K562 treated with DMSO at 1 percent for 4 hours (cell line): Measurements from ENCODE around the gene PLEKHA1. TPM values are rescaled to one million over a fixed set of nuclear protein-coding genes. Genes with fewer than 3 reads are reported as not detected.

Experiments
- total RNA-seq: library from RNA; unstranded; fragments of 300-600 nt; gene quantifications from 2 replicates; pipeline ENCODE4 v1.2.3, GENCODE V29; 2022; ENCODE audit not compliant: insufficient read depth

The PLEKHA1 gene
- 0.53 and 1.6 TPM in 2 replicates for total RNA-seq

DNA sequence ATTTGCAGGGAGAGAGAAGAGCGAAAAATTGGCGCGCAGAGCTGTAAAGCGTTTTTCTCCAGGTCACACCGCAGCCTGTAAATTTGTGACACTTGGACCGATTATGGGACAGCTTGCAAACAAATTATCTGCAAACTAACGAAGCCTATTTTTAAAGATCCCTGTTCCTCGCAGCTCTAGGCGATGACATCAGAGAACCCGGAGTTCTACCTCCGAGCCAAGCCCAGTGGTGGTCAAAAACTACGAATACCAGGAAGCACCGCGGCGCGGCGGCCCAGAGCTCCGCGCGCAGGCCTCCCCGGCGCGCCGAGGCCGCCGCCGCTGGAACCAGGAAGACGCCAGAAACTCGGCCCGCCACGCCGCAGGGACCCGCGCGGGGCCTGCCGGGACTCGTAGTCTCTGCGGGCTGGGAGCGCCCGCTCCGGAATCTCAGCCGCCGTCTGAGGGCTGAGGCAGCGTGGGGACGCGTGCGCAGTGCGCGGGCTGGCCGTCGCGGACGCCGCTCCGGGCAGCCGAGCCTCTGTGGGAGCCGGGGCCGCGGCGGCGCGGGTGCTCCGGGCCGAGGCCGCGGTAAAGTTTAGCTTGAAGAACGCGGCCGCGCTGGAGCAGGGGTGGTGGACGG lies at the start of gene PLEKHA1:
TSS of gene PLEKHA1 (plus strand) at position 472 of the 622 bp plus-strand sequence. CDS start 18,493 bp downstream, outside the sequence.

DNA sequence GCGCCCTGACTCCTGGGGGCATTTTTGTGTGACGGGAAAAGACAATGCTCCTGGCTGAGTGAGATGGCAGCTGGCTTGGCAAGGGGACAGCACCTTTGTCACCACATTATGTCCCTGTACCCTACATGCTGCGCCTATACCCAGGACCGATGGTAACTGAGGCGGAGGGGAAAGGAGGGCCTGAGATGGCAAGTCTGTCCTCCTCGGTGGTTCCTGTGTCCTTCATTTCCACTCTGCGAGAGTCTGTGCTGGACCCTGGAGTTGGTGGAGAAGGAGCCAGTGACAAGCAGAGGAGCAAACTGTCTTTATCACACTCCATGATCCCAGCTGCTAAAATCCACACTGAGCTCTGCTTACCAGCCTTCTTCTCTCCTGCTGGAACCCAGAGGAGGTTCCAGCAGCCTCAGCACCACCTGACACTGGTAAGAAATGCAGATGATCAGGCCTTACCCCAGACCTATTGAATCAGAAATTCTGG lies 80.1 kb downstream of the PLEKHA1 start, which contains the start of gene ARMS2:
TSS of gene ARMS2 (plus strand) at position 51 of the 478 bp plus-strand sequence. CDS start at position 126, 75 bp downstream.

DNA sequence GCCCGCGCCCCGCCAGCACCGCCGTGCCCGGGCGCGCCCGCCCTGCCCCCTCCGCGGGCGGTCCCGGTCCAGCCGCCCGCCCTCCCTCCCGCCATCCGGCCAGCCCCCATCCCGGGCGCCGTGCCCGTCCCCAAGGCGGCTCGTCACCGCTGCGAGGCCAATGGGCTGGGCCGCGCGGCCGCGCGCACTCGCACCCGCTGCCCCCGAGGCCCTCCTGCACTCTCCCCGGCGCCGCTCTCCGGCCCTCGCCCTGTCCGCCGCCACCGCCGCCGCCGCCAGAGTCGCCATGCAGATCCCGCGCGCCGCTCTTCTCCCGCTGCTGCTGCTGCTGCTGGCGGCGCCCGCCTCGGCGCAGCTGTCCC lies 86.8 kb downstream of the PLEKHA1 start, which contains the start of gene HTRA1:
TSS of gene HTRA1 (plus strand) at position 187 of the 362 bp plus-strand sequence. CDS start at position 287, 100 bp downstream.

Other genes starting within 250 kb of the PLEKHA1 start
- not detected in 2 replicates for gene BTBD16, start 103.4 kb upstream of the PLEKHA1 start, total RNA-seq
- gene ARMS2, start 79.9 kb downstream of the PLEKHA1 start, total RNA-seq, result not detected in 2 replicates
- gene HTRA1, start 86.8 kb downstream of the PLEKHA1 start, total RNA-seq, result not detected in 2 replicates
- gene DMBT1, start 186.0 kb downstream of the PLEKHA1 start, total RNA-seq, result not detected in 2 replicates